ENCODE measurements around the gene PDZRN4.

The PDZRN4 gene

DNA sequence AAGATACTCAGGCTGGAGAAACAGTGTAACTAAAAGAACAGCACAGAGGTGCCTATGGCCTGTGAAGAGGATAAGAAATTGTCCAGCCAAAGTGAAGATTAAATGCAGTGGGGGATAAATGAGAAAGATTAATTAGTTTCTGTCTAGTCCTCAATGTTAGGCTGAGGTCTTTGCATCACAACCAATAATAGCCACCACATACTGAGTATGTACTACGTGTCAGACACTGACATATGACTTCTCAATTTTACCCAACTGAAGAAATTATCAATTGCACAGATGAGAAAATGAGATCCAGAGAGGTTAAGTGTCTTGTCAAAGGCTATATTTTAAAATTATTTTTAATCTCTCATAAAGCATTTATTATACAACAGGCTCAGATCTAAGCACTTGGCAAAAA lies 285.9 kb downstream of the PDZRN4 start:
- H3K27me3 Mint-ChIP-seq (ENCODE audit: low read depth), result no peaks in the 10 kb centered on the region
- no peak for DNase-seq (ENCODE audit: low spot score)
- no peaks in the 10 kb centered on the region for H3K36me3 Mint-ChIP-seq (ENCODE audit: low read depth)
- H3K9me3 Mint-ChIP-seq, result no peaks in the 10 kb centered on the region
- no peaks in the 10 kb centered on the region for H3K4me1 Mint-ChIP-seq (ENCODE audit: low read depth)
- no peak overlapping the region for H3K4me3 Mint-ChIP-seq
- no peak overlapping the region for H3K27ac Mint-ChIP-seq

DNA sequence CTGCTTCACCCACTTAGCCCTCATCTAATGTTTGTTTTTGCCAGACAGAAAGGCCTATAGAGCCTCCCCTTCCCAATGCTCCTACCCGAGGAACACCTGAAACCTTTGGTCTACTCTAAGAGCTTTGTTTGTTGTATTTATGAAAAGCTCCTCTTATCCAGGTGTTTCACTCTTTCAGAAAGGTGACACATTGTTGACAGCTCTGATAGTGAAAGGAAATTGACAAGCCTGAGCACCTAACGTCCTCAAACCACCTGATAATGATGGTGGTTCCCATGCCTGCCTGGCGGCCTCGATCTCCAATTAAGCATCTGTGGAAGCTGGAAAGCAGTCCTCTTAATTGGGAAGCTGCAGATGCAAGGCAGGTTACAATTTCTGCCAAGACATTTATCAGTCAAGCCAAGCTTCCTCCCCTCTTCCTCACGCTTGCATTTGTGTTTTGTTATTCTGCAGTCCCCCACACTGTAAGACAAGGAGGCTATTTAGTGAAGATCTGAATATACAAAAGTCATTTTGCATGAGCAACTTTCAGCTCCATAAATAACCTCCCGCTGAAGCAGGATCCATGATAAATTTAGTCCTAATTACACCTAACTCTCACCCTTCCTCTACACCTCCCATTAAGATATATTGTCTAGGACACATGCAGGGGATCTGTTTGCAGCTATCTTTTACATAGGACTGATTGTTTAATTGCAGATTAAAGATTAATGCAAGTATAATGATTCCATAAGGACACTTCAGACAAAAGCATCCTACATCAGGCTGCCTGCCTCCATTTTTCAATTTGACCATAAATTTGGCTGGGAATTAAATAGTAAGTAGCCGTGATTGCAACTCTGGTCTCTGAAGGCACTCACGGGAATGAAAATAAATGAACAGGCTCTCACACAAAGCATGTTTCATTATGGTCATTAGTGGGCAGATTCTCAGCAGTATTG lies 288.6 kb downstream of the PDZRN4 start:
- no peak overlapping the region for H3K27ac Mint-ChIP-seq
- no peaks in the 10 kb centered on the region for H3K36me3 Mint-ChIP-seq (ENCODE audit: low read depth)
- DNase-seq (ENCODE audit: low spot score), result no peak
- no peak overlapping the region for H3K4me3 Mint-ChIP-seq
- H3K4me1 Mint-ChIP-seq (ENCODE audit: low read depth), result no peaks in the 10 kb centered on the region
- H3K27me3 Mint-ChIP-seq (ENCODE audit: low read depth), result no peaks in the 10 kb centered on the region
- H3K9me3 Mint-ChIP-seq, result no peaks in the 10 kb centered on the region

DNA sequence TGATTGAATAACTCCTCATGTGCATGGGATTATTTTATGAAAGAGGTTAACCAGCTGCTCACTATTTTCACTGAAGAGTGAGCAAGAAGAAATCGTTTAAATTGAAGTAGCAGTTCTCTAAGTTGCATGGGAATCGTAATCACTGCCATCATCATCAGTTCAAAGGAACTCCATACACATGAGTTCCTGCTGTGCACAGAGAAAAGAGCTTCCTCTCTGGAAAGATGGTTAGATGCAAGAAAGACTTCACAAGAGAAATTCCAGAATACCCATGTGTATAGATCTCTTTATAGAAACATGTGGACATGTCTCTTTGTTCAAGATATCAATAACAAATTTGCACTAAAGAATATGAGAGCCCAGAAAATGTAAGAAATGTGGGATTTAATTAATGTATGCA lies 291.3 kb downstream of the PDZRN4 start:
- H3K9me3 Mint-ChIP-seq, result no peaks in the 10 kb centered on the region

DNA sequence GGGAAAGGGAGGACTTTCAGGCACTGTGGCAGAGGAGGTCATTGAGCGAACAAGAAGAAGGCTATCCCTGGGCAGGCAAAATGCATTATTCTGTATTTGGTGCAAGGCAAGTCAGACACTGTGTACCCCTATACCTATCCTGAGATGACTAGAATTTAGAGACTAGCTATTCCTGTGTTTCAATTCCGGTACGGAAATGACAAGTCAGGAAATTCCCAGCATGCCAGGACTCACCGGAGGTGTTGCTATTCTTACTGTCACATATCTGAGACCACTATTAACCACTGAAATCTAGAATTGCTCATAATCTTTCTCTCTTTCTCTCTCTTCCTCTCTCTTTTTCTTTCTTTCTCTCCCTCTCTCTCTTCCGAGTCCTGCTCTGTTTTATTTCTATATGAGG lies 297.1 kb downstream of the PDZRN4 start:
- H3K27me3 Mint-ChIP-seq (ENCODE audit: low read depth), result no peaks in the 10 kb centered on the region
- H3K36me3 Mint-ChIP-seq (ENCODE audit: low read depth), result no peaks in the 10 kb centered on the region
- no peak overlapping the region for H3K27ac Mint-ChIP-seq
- H3K4me3 Mint-ChIP-seq, result no peak overlapping the region
- DNase-seq (ENCODE audit: low spot score), result no peak
- no peaks in the 10 kb centered on the region for H3K4me1 Mint-ChIP-seq (ENCODE audit: low read depth)
- H3K9me3 Mint-ChIP-seq, result no peaks in the 10 kb centered on the region

More for the DNA sequence above, 291.3 kb downstream of the PDZRN4 start:
- Mint-ChIP-seq H3K36me3 (ENCODE audit: low read depth) (no peaks in the 10 kb centered on the region), H3K4me1 (ENCODE audit: low read depth) (no peaks in the 10 kb centered on the region), H3K27me3 (ENCODE audit: low read depth) (no peaks in the 10 kb centered on the region), H3K27ac (no peak overlapping the region), H3K4me3 (no peak overlapping the region)
- no peak for DNase-seq (ENCODE audit: low spot score)

DNA sequence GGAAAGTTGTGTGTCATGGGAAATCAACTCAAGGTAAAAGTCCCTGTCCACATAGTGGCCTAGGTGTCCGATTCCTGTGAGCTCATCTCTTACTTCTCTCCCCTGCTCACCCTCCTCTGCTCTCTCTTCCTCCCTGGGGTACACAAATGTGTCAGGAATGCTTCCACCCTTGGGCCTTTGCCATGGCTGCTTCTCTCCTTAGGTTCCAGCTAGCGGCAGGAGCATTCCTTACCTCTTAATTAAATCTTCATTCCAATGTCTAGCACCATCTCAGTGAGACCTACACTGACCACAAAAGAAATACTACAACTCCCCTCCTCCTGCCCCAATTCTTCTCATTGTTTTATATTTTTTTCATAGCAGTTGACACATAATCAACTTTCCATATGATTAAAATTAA lies 298.6 kb downstream of the PDZRN4 start:
- DNase-seq (ENCODE audit: low spot score), result no peak
- no peaks in the 10 kb centered on the region for H3K27me3 Mint-ChIP-seq (ENCODE audit: low read depth)
- H3K27ac Mint-ChIP-seq, result no peak overlapping the region
- H3K9me3 Mint-ChIP-seq, result no peaks in the 10 kb centered on the region
- H3K4me3 Mint-ChIP-seq, result no peak overlapping the region
- H3K4me1 Mint-ChIP-seq (ENCODE audit: low read depth), result no peaks in the 10 kb centered on the region
- no peaks in the 10 kb centered on the region for H3K36me3 Mint-ChIP-seq (ENCODE audit: low read depth)

DNA sequence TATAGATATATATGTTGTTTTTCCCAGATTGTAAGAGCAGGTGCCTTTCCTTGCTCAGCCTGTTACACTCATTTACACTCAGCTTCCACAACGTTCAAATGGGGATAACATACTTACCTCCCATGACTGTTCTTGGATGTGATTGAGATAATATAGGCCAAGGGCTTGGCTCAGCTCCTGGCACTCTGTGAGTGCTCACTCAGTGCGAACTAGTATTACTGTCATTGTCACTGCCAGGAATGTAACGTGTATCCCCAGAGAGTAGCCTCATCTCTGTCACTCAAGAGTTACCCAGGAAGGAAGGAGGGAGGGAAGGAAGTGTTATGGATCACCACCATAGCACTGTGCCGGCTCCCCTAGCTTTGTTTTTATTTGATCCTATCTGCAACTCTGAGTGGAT lies 307.9 kb downstream of the PDZRN4 start:
- Mint-ChIP-seq H3K27ac (no peak overlapping the region), H3K9me3 (no peaks in the 10 kb centered on the region), H3K4me3 (no peak overlapping the region), H3K4me1 (ENCODE audit: low read depth) (no peaks in the 10 kb centered on the region), H3K27me3 (ENCODE audit: low read depth) (no peaks in the 10 kb centered on the region), H3K36me3 (ENCODE audit: low read depth) (no peaks in the 10 kb centered on the region)
- no peak for DNase-seq (ENCODE audit: low spot score)

DNA sequence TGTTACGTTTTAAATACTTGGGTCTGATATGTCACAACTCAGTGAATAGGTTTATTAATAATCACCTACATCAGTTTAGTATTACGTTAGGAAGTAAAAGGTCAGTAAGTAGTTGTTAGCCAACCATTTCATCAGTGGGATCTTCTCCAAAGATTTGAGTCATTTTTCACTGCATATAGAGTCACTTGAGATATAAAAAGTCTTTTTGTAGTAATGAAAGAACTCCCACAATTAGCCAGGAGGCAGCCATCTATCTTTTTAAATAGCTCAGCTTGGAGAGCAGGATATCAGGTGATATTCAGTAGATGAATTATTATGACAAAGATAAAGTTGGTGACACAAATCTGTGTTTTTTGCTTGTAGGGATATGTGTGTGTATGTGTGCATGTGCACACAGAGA lies 309.3 kb downstream of the PDZRN4 start:
- no peak for DNase-seq (ENCODE audit: low spot score)
- Mint-ChIP-seq H3K4me3 (no peak overlapping the region), H3K36me3 (ENCODE audit: low read depth) (no peaks in the 10 kb centered on the region), H3K9me3 (no peaks in the 10 kb centered on the region), H3K27me3 (ENCODE audit: low read depth) (no peaks in the 10 kb centered on the region), H3K4me1 (ENCODE audit: low read depth) (no peaks in the 10 kb centered on the region), H3K27ac (no peak overlapping the region)

DNA sequence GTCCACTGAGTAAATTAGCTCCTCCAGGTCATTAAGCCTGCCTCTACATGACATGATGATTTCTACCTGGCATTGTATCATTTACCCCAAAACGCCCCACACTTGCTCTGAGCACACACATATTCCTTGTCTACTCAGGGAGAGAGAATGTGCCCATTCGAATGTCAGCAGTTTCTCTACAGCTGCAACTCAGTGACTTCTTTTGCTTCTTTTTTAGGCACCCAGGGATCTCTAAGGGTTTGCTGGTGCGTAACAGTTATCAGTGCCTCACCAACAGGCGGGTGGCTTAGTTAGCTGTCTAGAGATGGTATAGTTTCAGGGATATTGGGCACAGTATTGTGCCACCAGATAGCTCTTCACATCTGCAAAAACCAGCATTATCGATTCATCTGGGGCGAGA lies 316.9 kb downstream of the PDZRN4 start:
- H3K27ac Mint-ChIP-seq, result no peak overlapping the region

DNA sequence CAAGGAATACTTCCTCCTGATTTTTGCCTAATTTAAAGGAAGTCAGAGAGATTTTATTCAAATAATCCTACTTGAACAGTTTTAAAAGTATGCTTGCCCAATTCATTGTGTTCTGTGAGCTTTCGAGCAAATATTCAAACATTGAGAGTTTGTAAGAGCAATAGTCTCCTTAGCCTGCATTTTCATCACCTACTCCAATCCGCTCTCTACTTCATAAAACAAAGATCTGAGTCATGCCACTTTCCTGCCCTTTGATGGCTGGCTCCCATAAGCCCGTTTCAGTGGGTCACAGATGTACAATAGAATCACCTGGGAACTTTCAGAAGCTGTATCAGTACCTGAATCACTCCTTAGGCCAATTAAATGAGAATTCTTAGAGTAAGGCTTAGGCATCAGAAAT lies 319.2 kb downstream of the PDZRN4 start:
- Mint-ChIP-seq H3K36me3 (ENCODE audit: low read depth) (no peaks in the 10 kb centered on the region), H3K4me1 (ENCODE audit: low read depth) (no peaks in the 10 kb centered on the region), H3K27ac (no peak overlapping the region), H3K9me3 (no peaks in the 10 kb centered on the region), H3K4me3 (no peak overlapping the region), H3K27me3 (ENCODE audit: low read depth) (no peaks in the 10 kb centered on the region)
- DNase-seq (ENCODE audit: low spot score), result no peak

More for the DNA sequence above, 316.9 kb downstream of the PDZRN4 start:
- Mint-ChIP-seq H3K4me1 (ENCODE audit: low read depth) (no peaks in the 10 kb centered on the region), H3K9me3 (no peaks in the 10 kb centered on the region), H3K27me3 (ENCODE audit: low read depth) (no peaks in the 10 kb centered on the region), H3K36me3 (ENCODE audit: low read depth) (no peaks in the 10 kb centered on the region), H3K4me3 (no peak overlapping the region)
- no peak for DNase-seq (ENCODE audit: low spot score)

DNA sequence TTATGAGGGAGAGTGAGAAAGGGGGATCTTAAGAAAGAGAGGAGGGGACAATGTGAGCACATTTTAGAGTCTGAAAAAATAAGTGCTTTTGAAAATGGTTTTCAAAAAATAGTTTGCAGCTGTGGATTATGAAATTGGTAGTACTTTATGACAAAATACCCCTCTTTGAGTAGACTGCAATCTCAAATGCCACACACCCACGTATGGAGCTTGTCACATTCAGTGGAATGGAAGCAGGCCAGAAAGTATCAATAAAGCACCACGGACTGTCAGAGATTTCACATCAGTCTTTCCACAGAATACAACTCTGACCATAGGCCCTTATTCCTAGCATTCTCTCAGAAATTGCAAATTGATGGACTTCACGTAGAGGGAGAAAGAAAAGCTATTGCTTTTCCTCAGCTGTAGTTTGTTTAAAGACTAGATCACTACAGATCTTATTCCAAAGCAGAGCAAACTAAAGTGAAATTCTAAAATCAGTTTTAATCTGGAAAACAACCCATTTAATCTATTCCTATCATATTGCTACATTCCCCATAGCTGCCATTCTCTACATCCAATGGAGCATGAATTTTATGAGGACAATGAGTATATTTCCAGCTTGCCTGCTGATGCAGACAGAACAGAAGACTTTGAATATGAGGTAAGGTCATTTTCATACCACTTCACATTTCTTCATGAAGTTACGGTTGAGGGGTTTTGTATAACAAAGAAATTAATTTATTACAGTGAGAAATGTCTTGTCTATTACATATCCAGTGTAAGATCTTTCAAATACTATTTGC lies 321.3 kb downstream of the PDZRN4 start:
- Mint-ChIP-seq H3K27ac (no peak overlapping the region), H3K27me3 (ENCODE audit: low read depth) (no peaks in the 10 kb centered on the region), H3K4me1 (ENCODE audit: low read depth) (no peaks in the 10 kb centered on the region), H3K9me3 (no peaks in the 10 kb centered on the region), H3K36me3 (ENCODE audit: low read depth) (no peaks in the 10 kb centered on the region), H3K4me3 (no peak overlapping the region)
- DNase-seq (ENCODE audit: low spot score), result no peak

DNA sequence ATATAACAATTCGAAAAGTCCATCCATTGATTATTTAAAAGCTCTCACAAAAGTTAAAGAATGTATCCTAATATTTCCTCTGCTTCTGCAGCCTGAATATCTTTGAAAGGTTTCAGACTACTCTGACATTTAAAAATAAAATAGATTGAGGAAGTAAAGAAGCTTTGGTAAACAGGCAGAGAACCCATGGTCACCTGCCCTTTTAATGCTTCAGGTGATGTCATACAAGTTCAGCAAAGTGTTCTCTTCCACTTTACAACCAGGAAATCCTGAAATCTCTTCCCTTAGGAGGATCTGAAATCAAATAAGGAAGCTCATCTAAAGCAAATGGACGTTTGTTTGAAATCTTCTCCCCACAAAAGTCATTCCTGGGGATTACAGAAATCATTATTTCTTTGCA lies 322.4 kb downstream of the PDZRN4 start:
- no peak for DNase-seq (ENCODE audit: low spot score)
- no peaks in the 10 kb centered on the region for H3K36me3 Mint-ChIP-seq (ENCODE audit: low read depth)
- H3K4me3 Mint-ChIP-seq, result no peak overlapping the region
- no peak overlapping the region for H3K27ac Mint-ChIP-seq
- no peaks in the 10 kb centered on the region for H3K9me3 Mint-ChIP-seq
- H3K27me3 Mint-ChIP-seq (ENCODE audit: low read depth), result no peaks in the 10 kb centered on the region
- H3K4me1 Mint-ChIP-seq (ENCODE audit: low read depth), result no peaks in the 10 kb centered on the region

DNA sequence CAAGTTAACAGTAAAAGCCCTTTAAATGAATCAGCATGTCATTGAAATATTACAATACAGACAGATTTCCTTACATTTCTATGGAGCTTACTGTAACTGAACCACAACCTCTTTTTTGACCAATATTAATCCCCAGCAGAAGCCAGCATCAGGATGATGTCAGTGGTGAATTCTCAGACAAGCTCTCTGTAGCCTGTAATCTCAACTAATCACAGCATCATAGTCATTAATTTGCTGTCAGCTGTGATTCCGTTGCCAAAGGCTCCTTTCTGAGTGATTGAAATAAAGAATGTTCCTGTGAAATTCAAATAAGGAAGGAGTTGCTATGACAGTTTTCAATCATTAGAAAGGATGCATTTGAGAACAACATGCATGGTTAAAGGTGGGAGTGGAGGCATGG lies 323.1 kb downstream of the PDZRN4 start:
- Mint-ChIP-seq H3K4me3 (no peak overlapping the region), H3K36me3 (ENCODE audit: low read depth) (no peaks in the 10 kb centered on the region), H3K27me3 (ENCODE audit: low read depth) (no peaks in the 10 kb centered on the region), H3K27ac (no peak overlapping the region), H3K9me3 (no peaks in the 10 kb centered on the region), H3K4me1 (ENCODE audit: low read depth) (no peaks in the 10 kb centered on the region)
- no peak for DNase-seq (ENCODE audit: low spot score)

DNA sequence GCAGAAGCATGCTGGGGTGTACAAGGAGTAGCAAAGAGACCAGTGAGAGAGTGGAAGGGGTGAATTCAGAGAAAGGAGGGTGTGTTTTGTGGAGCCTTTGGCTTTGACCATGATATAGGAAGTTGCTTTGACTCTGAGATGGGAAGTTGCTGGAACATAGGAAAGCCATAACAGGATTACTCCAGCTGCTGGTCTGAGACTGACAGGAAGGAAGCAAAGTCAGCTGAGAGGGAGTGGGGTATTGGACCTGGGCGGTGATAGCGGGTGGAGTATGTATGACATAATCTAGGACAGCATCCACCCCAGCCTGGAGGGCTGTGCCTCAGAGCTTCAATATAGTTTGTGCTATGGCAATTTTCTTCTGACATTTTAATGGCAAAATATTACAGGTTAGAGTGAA lies 324.4 kb downstream of the PDZRN4 start:
- Mint-ChIP-seq H3K36me3 (ENCODE audit: low read depth) (no peaks in the 10 kb centered on the region), H3K4me3 (no peak overlapping the region), H3K27ac (no peak overlapping the region), H3K4me1 (ENCODE audit: low read depth) (no peaks in the 10 kb centered on the region), H3K27me3 (ENCODE audit: low read depth) (no peaks in the 10 kb centered on the region), H3K9me3 (no peaks in the 10 kb centered on the region)
- no peak for DNase-seq (ENCODE audit: low spot score)

DNA sequence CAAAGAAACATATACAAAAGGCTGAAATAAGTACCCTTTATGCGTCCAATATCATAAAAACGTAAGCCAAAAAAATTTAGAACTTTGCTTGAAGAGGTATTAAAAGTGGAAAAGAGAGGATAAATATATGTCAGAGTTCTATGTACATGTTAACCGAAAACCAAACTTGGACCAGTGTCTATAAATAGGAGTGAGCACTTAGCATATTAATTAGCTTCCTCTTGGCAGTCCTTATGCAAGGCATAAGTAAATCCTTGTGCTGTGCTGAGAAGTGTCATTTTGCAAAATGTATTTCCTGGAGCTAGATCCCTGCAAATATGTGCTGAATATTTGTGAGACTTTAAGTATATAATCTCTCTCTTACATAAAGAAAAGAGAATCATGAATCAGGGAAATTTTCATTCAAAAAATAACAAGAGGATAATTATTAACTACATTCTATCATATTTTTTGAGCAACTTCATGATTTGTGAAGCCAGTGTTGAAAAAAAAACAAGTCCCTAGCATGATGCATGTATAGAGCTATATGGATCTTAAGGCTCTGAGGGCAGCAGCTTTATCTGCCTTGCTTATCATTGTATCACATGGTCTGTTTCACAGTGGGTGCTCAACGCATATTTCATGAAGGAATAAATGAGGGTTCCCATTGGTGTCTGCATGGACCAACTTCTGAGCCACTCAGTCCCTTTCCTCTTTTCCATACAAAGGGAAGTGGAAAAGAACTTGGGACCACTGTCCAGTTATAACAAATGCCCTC lies 326.1 kb downstream of the PDZRN4 start:
- Mint-ChIP-seq H3K36me3 (ENCODE audit: low read depth) (no peaks in the 10 kb centered on the region), H3K27me3 (ENCODE audit: low read depth) (no peaks in the 10 kb centered on the region), H3K4me3 (no peak overlapping the region), H3K27ac (no peak overlapping the region), H3K4me1 (ENCODE audit: low read depth) (no peaks in the 10 kb centered on the region), H3K9me3 (no peaks in the 10 kb centered on the region)
- DNase-seq (ENCODE audit: low spot score), result no peak
